ENCODE results near the gene BCAR3.
A peak's percentile ranks its signal among the peaks of the same experiment; 100 is the strongest.

The BCAR3 gene

DNA sequence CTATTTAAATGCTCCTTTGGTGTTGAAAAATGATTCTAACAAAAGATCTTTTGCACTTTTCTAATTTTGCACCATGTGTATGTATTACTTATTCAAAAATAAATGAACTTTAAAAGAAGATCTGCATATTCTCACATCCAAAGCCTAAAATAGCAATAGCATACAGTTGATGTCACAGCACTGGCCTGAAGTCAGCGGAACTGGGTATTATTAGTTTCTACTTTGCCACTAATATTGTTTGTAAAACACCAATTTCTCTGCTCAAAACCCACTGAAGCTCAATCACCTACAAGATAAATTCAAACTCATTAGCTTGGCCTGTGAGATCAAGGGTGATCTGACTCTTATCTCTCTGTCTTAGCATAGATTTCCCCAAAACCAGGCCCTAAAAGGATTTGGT is 34.5 kb upstream of the BCAR3 start:
- Histone ChIP-seq H3K4me1 (ENCODE audit: control insufficient read depth, insufficient read depth, low read length) (no peaks in the 10 kb centered on the region), H3K27me3 (ENCODE audit: control insufficient read depth, insufficient read depth, low read length) (no peaks in the 10 kb centered on the region), H3K4me3 (ENCODE audit: low read depth, low read length) (no peak overlapping the region), H3K9me3 (ENCODE audit: control insufficient read depth, insufficient read depth, low read length) (no peaks in the 10 kb centered on the region), H3K36me3 (ENCODE audit: control insufficient read depth, insufficient read depth, low read length) (no peaks in the 10 kb centered on the region), H3K9ac (ENCODE audit: low read depth, low read length) (no peak overlapping the region)

DNA sequence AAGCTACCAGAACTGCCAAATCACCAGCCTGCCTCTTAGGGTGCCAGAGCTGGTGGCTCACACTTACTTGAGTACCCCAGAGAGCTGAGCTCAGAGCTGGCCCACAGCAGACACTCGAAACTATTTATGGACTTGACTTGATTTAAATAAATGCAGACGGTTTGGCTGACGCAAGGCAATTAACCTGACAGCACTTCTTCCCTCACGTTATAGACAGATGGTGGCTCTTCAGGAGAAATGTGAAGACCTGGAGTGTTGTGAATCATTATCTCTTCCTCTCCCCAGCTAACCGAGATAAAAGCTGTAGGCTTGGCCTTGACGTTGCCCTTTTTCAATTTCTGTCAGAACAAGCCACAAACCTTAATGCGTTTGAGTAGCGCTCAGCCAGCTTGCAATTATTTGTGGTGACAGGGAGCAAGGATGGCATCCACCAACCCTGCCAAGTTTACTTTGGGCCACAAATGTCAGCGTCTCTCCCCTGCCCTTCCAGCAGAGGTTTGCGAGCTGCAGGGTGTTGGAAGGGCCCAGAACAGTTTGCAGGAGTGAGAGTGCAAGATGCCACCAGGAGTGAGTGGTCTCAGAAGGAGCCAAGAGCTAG is 34.0 kb upstream of the BCAR3 start:
- Histone ChIP-seq H3K4me3 (ENCODE audit: low read depth, low read length) (no peak overlapping the region), H3K36me3 (ENCODE audit: control insufficient read depth, insufficient read depth, low read length) (no peaks in the 10 kb centered on the region), H3K9me3 (ENCODE audit: control insufficient read depth, insufficient read depth, low read length) (no peaks in the 10 kb centered on the region), H3K9ac (ENCODE audit: low read depth, low read length) (no peak overlapping the region), H3K4me1 (ENCODE audit: control insufficient read depth, insufficient read depth, low read length) (no peaks in the 10 kb centered on the region), H3K27me3 (ENCODE audit: control insufficient read depth, insufficient read depth, low read length) (no peaks in the 10 kb centered on the region)

DNA sequence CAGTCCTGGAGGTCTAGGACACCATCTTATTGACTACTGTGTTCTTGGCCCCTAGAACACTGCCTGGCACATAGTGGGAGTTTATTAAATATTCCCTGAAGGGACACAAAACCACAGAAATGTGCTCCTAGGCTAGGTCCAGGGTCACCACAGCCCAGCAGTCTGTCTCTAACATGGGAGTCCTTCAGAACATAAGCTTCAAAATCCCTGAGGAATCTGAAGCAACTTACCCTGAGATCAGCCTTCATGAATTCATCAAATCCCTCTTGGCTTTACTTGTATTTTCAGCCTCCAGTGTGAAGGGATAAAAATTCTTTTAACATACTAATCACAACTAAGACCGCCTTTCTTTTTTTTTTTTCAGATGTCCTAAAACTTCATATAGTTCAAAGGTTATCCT is 32.7 kb upstream of the BCAR3 start:
- Histone ChIP-seq H3K36me3 (ENCODE audit: control insufficient read depth, insufficient read depth, low read length) (no peaks in the 10 kb centered on the region), H3K9ac (ENCODE audit: low read depth, low read length) (no peak overlapping the region), H3K9me3 (ENCODE audit: control insufficient read depth, insufficient read depth, low read length) (no peaks in the 10 kb centered on the region), H3K4me3 (ENCODE audit: low read depth, low read length) (no peak overlapping the region), H3K4me1 (ENCODE audit: control insufficient read depth, insufficient read depth, low read length) (no peaks in the 10 kb centered on the region), H3K27me3 (ENCODE audit: control insufficient read depth, insufficient read depth, low read length) (no peaks in the 10 kb centered on the region)

DNA sequence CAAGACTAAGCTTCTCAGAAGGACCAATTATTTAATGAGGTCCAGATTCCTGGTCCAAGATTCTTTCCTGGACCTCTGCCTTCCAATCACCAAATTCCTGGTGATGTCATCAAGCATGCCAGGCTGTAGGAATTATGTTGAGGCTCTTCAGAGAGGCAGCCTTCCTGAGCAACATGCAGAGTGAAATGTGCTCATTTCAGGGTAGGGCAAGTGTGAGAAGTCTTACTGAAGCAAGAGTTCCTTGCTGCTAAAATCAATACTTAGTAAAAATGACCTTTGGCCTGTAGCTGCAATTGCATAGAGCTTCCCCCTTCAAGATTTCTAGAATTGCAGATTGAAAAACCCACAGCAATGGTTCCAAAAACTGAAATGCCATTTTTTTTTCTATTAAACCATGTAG is 31.7 kb upstream of the BCAR3 start:
- no peaks in the 10 kb centered on the region for H3K36me3 ChIP-seq (ENCODE audit: control insufficient read depth, insufficient read depth, low read length)
- H3K4me1 ChIP-seq (ENCODE audit: control insufficient read depth, insufficient read depth, low read length), result no peaks in the 10 kb centered on the region
- no peaks in the 10 kb centered on the region for H3K27me3 ChIP-seq (ENCODE audit: control insufficient read depth, insufficient read depth, low read length)
- H3K4me3 ChIP-seq (ENCODE audit: low read depth, low read length), result no peak overlapping the region
- H3K9me3 ChIP-seq (ENCODE audit: control insufficient read depth, insufficient read depth, low read length), result no peaks in the 10 kb centered on the region
- H3K9ac ChIP-seq (ENCODE audit: low read depth, low read length), result no peak overlapping the region

DNA sequence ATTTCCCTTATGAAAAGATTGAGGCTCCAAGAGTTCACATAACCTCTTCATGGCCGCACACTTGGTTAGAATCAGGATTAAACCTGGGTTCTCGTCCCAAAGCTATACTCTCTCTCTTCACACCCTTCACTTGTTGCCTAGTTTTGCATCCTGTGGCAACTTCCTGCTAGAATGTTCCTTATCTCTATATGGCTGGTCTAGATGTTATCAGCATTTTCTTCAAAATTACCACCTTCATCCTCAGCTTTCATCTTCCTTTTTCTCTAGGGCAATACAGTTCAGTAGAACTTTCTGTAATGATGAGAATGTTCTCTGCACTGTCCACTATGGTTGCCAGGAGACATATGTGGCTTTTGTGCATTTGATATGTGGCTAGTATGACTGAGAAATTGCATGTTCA is 31.1 kb upstream of the BCAR3 start:
- no peaks in the 10 kb centered on the region for H3K36me3 ChIP-seq (ENCODE audit: control insufficient read depth, insufficient read depth, low read length)
- H3K9ac ChIP-seq (ENCODE audit: low read depth, low read length), result no peak overlapping the region
- H3K4me3 ChIP-seq (ENCODE audit: low read depth, low read length), result no peak overlapping the region
- H3K4me1 ChIP-seq (ENCODE audit: control insufficient read depth, insufficient read depth, low read length), result no peaks in the 10 kb centered on the region
- H3K27me3 ChIP-seq (ENCODE audit: control insufficient read depth, insufficient read depth, low read length), result no peaks in the 10 kb centered on the region
- H3K9me3 ChIP-seq (ENCODE audit: control insufficient read depth, insufficient read depth, low read length), result no peaks in the 10 kb centered on the region

DNA sequence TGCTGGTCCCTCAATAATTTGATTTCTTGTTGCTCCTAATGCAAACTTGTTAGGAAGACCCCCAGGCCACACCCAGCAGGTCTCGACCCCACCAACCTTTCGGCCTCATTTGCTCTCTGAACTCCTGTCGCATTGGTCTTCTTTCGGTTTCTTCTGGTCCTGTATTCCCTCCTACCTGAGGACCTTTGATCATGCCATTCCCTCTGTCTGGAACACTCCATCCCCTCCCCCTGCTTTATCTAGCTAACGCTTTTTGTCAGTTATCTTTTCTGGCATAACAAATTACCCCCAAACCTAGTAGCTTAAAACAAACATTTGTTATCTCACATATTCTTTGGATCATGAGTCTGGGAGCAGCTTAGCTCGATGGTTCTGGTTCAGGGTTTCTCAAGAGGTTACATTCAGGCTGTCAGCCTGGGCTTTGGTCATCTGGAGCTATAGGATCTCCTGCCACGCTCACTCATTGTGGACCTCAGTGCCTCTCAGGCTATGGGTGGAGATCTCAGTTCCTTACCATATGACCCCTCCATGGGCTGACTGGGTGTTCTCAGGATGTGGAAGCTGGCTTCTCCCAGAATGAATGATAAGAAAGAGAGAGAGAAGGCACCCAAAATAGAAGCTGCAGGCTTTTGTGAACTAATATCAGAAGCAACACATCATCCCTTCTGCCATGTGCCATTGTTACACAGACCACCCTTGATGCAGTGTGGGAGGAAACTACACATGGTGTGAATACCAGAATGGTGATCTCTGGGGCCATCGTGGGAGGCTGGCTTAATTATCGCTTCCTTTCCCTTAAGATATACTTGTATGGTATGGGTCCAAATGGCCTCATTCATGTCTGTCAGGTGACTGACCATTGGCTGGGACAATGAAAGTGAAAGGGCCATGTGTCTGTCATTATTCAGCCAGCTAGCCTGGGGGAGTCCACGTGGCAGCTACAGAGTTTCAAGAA is 29.1 kb upstream of the BCAR3 start:
- Histone ChIP-seq H3K9ac (ENCODE audit: low read depth, low read length) (no peak overlapping the region), H3K27me3 (ENCODE audit: control insufficient read depth, insufficient read depth, low read length) (no peaks in the 10 kb centered on the region), H3K4me1 (ENCODE audit: control insufficient read depth, insufficient read depth, low read length) (peaks cover 5% of the 10 kb centered on the region), H3K36me3 (ENCODE audit: control insufficient read depth, insufficient read depth, low read length) (no peaks in the 10 kb centered on the region), H3K9me3 (ENCODE audit: control insufficient read depth, insufficient read depth, low read length) (no peaks in the 10 kb centered on the region), H3K4me3 (ENCODE audit: low read depth, low read length) (no peak overlapping the region)

DNA sequence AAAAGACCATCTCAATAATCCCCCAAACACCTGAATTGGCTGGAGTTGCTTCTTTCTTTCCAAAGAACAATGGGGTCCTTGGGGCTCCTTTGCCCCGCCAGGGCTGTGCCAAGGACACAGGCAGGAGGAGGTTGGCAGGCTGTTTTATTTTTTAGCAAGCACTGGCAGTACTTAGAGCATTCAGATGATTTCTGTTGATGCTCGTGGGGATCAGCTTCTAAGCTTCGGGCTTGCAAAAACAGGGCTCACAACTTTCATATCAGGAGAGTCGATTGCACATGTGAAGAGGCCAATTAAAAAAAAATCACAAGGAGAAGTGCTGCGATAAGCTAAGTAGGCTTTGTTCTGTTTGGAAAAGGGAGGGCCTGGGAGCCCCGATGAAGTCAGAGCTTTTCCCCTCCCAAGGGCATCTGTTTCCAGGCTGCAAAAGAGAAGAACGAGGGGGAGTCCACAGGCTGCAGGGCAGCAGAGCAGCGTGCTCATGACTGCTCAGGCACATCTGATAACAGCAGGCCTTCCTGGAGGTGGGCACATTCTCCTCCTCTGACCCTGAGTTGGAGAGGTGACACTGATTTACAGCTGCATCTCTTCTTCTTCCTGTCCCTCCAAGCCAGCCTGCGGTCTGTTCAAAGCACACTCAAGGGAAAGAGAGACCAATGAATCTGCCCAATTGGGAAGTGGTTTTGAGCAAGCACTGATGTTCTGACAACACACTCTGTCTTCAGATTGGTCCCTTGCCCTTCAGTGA is 27.3 kb upstream of the BCAR3 start:
- peaks cover 8% of the 10 kb centered on the region for H3K4me1 ChIP-seq (ENCODE audit: control insufficient read depth, insufficient read depth, low read length)
- H3K27me3 ChIP-seq (ENCODE audit: control insufficient read depth, insufficient read depth, low read length), result no peaks in the 10 kb centered on the region
- no peaks in the 10 kb centered on the region for H3K9me3 ChIP-seq (ENCODE audit: control insufficient read depth, insufficient read depth, low read length)
- no peaks in the 10 kb centered on the region for H3K36me3 ChIP-seq (ENCODE audit: control insufficient read depth, insufficient read depth, low read length)
- H3K9ac ChIP-seq (ENCODE audit: low read depth, low read length), result no peak overlapping the region
- no peak overlapping the region for H3K4me3 ChIP-seq (ENCODE audit: low read depth, low read length)

DNA sequence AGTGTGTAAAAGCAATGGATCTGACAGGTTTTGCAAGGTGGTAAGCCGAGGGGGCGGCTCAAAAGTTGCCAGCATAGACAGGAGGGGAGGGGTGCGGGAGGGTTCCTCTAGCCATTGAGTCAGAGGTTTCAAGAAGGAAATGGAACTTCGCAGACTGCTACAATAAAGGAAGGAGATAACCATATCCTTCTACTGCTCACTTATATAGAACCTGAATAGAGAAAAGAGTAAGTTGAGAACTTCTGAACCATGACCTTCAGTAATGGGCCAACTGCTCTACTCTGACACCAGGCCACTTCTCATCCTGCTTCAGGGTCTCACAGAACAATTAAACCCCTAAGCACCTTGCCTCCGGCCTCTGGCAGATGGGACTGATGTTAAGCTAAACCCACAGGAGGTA is 26.3 kb upstream of the BCAR3 start:
- no peaks in the 10 kb centered on the region for H3K27me3 ChIP-seq (ENCODE audit: control insufficient read depth, insufficient read depth, low read length)
- peaks cover 8% of the 10 kb centered on the region for H3K4me1 ChIP-seq (ENCODE audit: control insufficient read depth, insufficient read depth, low read length)
- H3K36me3 ChIP-seq (ENCODE audit: control insufficient read depth, insufficient read depth, low read length), result no peaks in the 10 kb centered on the region
- H3K9me3 ChIP-seq (ENCODE audit: control insufficient read depth, insufficient read depth, low read length), result no peaks in the 10 kb centered on the region
- H3K9ac ChIP-seq (ENCODE audit: low read depth, low read length), result no peak overlapping the region
- no peak overlapping the region for H3K4me3 ChIP-seq (ENCODE audit: low read depth, low read length)

DNA sequence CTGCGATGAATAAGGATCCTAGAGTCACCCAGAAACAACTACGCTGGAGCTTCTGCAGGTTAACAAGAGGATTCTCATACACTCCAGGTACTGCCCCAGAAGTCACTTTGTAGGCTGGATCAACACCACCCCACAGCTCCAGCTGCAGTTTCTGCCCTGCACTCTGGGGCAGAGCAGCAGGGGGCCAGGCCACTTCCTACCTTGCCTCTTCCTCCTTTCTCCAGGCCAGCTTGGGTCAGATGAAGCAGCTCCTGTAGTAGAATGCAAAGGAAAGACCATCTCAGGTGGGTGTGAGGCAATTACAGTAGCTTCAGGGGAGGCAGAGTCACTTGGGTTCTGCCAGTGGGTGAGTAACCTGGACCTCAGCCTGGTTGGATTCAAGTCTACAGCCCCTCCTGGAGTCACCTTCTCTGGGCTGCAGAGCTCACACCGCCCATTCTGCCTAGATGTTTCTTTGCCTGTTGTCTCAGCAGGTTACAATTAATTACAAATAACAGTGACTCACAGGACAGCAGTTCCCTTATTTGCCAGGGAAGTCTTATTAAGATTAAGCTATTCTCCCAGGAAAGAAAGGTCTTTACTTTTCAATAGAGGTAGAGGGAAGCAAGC is 24.4 kb upstream of the BCAR3 start:
- Histone ChIP-seq H3K36me3 (ENCODE audit: control insufficient read depth, insufficient read depth, low read length) (no peaks in the 10 kb centered on the region), H3K27me3 (ENCODE audit: control insufficient read depth, insufficient read depth, low read length) (no peaks in the 10 kb centered on the region), H3K9ac (ENCODE audit: low read depth, low read length) (no peak overlapping the region), H3K4me3 (ENCODE audit: low read depth, low read length) (peak overlapping the region; percentile 5), H3K9me3 (ENCODE audit: control insufficient read depth, insufficient read depth, low read length) (no peaks in the 10 kb centered on the region), H3K4me1 (ENCODE audit: control insufficient read depth, insufficient read depth, low read length) (peaks cover 8% of the 10 kb centered on the region)

DNA sequence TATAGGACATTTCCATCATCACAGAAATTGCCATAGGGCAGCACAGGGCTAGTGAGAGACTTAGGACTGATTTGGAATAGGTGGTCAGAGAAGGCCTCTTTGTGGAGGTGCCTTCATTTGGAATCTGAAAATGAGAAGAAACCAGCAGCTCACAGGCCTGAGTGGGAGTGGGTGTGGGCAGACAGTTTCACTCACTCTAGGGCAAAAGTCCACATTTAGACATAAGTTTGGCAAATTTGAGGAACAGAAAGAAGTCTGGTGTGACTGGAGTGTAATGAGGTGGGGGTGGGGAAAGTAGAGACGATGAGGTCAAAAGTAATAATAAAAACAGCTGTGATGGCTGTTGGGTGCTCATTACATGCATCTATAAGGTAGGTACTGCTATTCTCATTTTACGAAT is 22.4 kb upstream of the BCAR3 start:
- Histone ChIP-seq H3K9ac (ENCODE audit: low read depth, low read length) (no peak overlapping the region), H3K36me3 (ENCODE audit: control insufficient read depth, insufficient read depth, low read length) (no peaks in the 10 kb centered on the region), H3K27me3 (ENCODE audit: control insufficient read depth, insufficient read depth, low read length) (no peaks in the 10 kb centered on the region), H3K9me3 (ENCODE audit: control insufficient read depth, insufficient read depth, low read length) (no peaks in the 10 kb centered on the region), H3K4me3 (ENCODE audit: low read depth, low read length) (no peak overlapping the region), H3K4me1 (ENCODE audit: control insufficient read depth, insufficient read depth, low read length) (peaks cover 8% of the 10 kb centered on the region)

DNA sequence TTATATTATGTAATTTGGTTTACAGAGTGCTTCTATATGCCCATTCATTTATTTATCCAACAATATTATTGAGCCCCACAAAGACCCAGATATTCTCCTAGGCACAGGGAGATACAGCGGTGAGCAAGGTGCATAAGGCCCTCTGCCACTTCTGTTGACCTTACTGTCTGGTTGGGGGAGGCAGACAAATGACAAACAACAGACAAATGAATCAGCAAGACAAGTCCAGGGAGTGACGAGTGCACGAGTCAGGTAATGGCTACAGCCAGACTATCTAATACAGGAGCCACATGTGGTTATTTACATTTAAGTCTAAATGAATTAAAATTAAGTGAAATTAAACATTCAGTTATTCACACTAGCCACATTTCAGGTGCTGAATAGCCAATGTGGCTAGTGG is 22.0 kb upstream of the BCAR3 start:
- Histone ChIP-seq H3K4me3 (ENCODE audit: low read depth, low read length) (no peak overlapping the region), H3K4me1 (ENCODE audit: control insufficient read depth, insufficient read depth, low read length) (peaks cover 8% of the 10 kb centered on the region), H3K9ac (ENCODE audit: low read depth, low read length) (no peak overlapping the region)

More for the DNA sequence above, 22.0 kb upstream of the BCAR3 start:
- H3K9me3 ChIP-seq (ENCODE audit: control insufficient read depth, insufficient read depth, low read length), result no peaks in the 10 kb centered on the region
- no peaks in the 10 kb centered on the region for H3K36me3 ChIP-seq (ENCODE audit: control insufficient read depth, insufficient read depth, low read length)
- no peaks in the 10 kb centered on the region for H3K27me3 ChIP-seq (ENCODE audit: control insufficient read depth, insufficient read depth, low read length)

All from iPS-15b (cell line).